ENCODE results near the gene RASAL2.

Gene RASAL2

GRCh38 chr1:178057141-178057765 lies 36.7 kb upstream of the RASAL2 start:
- Histone ChIP-seq H3K4me1 (ENCODE audit: control insufficient read depth, insufficient read depth, low read length) (peaks cover 77% of the 10 kb centered on the region), H3K36me3 (ENCODE audit: control insufficient read depth, insufficient read depth, low read length, severe bottlenecking) (no peaks in the 10 kb centered on the region), H3K4me3 (ENCODE audit: low read length) (peak overlapping the region; percentile 14), H3K9ac (ENCODE audit: low read length) (peak overlapping the region; percentile 86), H3K9me3 (ENCODE audit: control insufficient read depth, low read length) (no peaks in the 10 kb centered on the region), H3K27me3 (replicated peaks; ENCODE audit: control insufficient read depth, insufficient read depth, low read length) (no peaks in the 10 kb centered on the region)
- DNase-seq (ENCODE audit: low read depth) = no peak

GRCh38 chr1:178057912-178058534 lies 35.9 kb upstream of the RASAL2 start:
- H3K4me1 ChIP-seq (ENCODE audit: control insufficient read depth, insufficient read depth, low read length) = peaks cover 73% of the 10 kb centered on the region
- peak; percentile 51 for DNase-seq (ENCODE audit: low read depth)
- no peaks in the 10 kb centered on the region for H3K9me3 ChIP-seq (ENCODE audit: control insufficient read depth, low read length)

GRCh38 chr1:178060789-178061556 lies 32.9 kb upstream of the RASAL2 start:
- H3K9me3 ChIP-seq (ENCODE audit: control insufficient read depth, low read length) = no peaks in the 10 kb centered on the region
- peaks cover 58% of the 10 kb centered on the region for H3K4me1 ChIP-seq (ENCODE audit: control insufficient read depth, insufficient read depth, low read length)
- no peaks in the 10 kb centered on the region for H3K36me3 ChIP-seq (ENCODE audit: control insufficient read depth, insufficient read depth, low read length, severe bottlenecking)
- H3K9ac ChIP-seq (ENCODE audit: low read length) = peak overlapping the region; percentile 86
- no peaks in the 10 kb centered on the region for H3K27me3 ChIP-seq (replicated peaks; ENCODE audit: control insufficient read depth, insufficient read depth, low read length)
- peak; percentile 91 for DNase-seq (ENCODE audit: low read depth)
- H3K4me3 ChIP-seq (ENCODE audit: low read length) = peak overlapping the region; percentile 68

More at GRCh38 chr1:178057912-178058534, 35.9 kb upstream of the RASAL2 start:
- H3K27me3 ChIP-seq (replicated peaks; ENCODE audit: control insufficient read depth, insufficient read depth, low read length) = no peaks in the 10 kb centered on the region
- H3K36me3 ChIP-seq (ENCODE audit: control insufficient read depth, insufficient read depth, low read length, severe bottlenecking) = no peaks in the 10 kb centered on the region
- peak overlapping the region; percentile 60 for H3K4me3 ChIP-seq (ENCODE audit: low read length)
- peak overlapping the region; percentile 86 for H3K9ac ChIP-seq (ENCODE audit: low read length)

- peaks cover 52% of the 10 kb centered on the region for H3K4me1 ChIP-seq (ENCODE audit: control insufficient read depth, insufficient read depth, low read length)
- H3K4me3 ChIP-seq (ENCODE audit: low read length) = peak overlapping the region; percentile 68
- H3K27me3 ChIP-seq (replicated peaks; ENCODE audit: control insufficient read depth, insufficient read depth, low read length) = no peaks in the 10 kb centered on the region
- H3K9ac ChIP-seq (ENCODE audit: low read length) = peak overlapping the region; percentile 86
- no peaks in the 10 kb centered on the region for H3K36me3 ChIP-seq (ENCODE audit: control insufficient read depth, insufficient read depth, low read length, severe bottlenecking)
- no peaks in the 10 kb centered on the region for H3K9me3 ChIP-seq (ENCODE audit: control insufficient read depth, low read length)
- no peak for DNase-seq (ENCODE audit: low read depth)
Observed at GRCh38 chr1:178061620-178062019, 32.3 kb upstream of the RASAL2 start.

- no peaks in the 10 kb centered on the region for H3K36me3 ChIP-seq (ENCODE audit: control insufficient read depth, insufficient read depth, low read length, severe bottlenecking)
- DNase-seq (ENCODE audit: low read depth) = no peak
- no peak overlapping the region for H3K9ac ChIP-seq (ENCODE audit: low read length)
- H3K4me1 ChIP-seq (ENCODE audit: control insufficient read depth, insufficient read depth, low read length) = peaks cover 25% of the 10 kb centered on the region
- H3K9me3 ChIP-seq (ENCODE audit: control insufficient read depth, low read length) = no peaks in the 10 kb centered on the region
- H3K27me3 ChIP-seq (replicated peaks; ENCODE audit: control insufficient read depth, insufficient read depth, low read length) = no peaks in the 10 kb centered on the region
- no peak overlapping the region for H3K4me3 ChIP-seq (ENCODE audit: low read length)
Observed at GRCh38 chr1:178064191-178064821, 29.6 kb upstream of the RASAL2 start.

- no peak for DNase-seq (ENCODE audit: low read depth)
- Histone ChIP-seq H3K27me3 (replicated peaks; ENCODE audit: control insufficient read depth, insufficient read depth, low read length) (no peaks in the 10 kb centered on the region), H3K36me3 (ENCODE audit: control insufficient read depth, insufficient read depth, low read length, severe bottlenecking) (no peaks in the 10 kb centered on the region), H3K9ac (ENCODE audit: low read length) (no peak overlapping the region), H3K4me1 (ENCODE audit: control insufficient read depth, insufficient read depth, low read length) (peaks cover 16% of the 10 kb centered on the region), H3K9me3 (ENCODE audit: control insufficient read depth, low read length) (no peaks in the 10 kb centered on the region), H3K4me3 (ENCODE audit: low read length) (no peak overlapping the region)
Observed at GRCh38 chr1:178065250-178065649, 28.7 kb upstream of the RASAL2 start.

GRCh38 chr1:178066296-178066907 lies 27.5 kb upstream of the RASAL2 start:
- no peaks in the 10 kb centered on the region for H3K27me3 ChIP-seq (replicated peaks; ENCODE audit: control insufficient read depth, insufficient read depth, low read length)
- no peaks in the 10 kb centered on the region for H3K9me3 ChIP-seq (ENCODE audit: control insufficient read depth, low read length)
- no peak for DNase-seq (ENCODE audit: low read depth)
- no peaks in the 10 kb centered on the region for H3K36me3 ChIP-seq (ENCODE audit: control insufficient read depth, insufficient read depth, low read length, severe bottlenecking)
- peaks cover 4% of the 10 kb centered on the region for H3K4me1 ChIP-seq (ENCODE audit: control insufficient read depth, insufficient read depth, low read length)
- no peak overlapping the region for H3K4me3 ChIP-seq (ENCODE audit: low read length)
- no peak overlapping the region for H3K9ac ChIP-seq (ENCODE audit: low read length)

- H3K27me3 ChIP-seq (replicated peaks; ENCODE audit: control insufficient read depth, insufficient read depth, low read length) = no peaks in the 10 kb centered on the region
- no peaks in the 10 kb centered on the region for H3K36me3 ChIP-seq (ENCODE audit: control insufficient read depth, insufficient read depth, low read length, severe bottlenecking)
- DNase-seq (ENCODE audit: low read depth) = no peak
Observed at GRCh38 chr1:178066908-178067614, 26.8 kb upstream of the RASAL2 start.

GRCh38 chr1:178071811-178072210 lies 22.1 kb upstream of the RASAL2 start:
- H3K4me1 ChIP-seq (ENCODE audit: control insufficient read depth, insufficient read depth, low read length) = no peaks in the 10 kb centered on the region
- H3K36me3 ChIP-seq (ENCODE audit: control insufficient read depth, insufficient read depth, low read length, severe bottlenecking) = no peaks in the 10 kb centered on the region
- no peak overlapping the region for H3K9ac ChIP-seq (ENCODE audit: low read length)
- no peaks in the 10 kb centered on the region for H3K27me3 ChIP-seq (replicated peaks; ENCODE audit: control insufficient read depth, insufficient read depth, low read length)
- no peaks in the 10 kb centered on the region for H3K9me3 ChIP-seq (ENCODE audit: control insufficient read depth, low read length)
- no peak overlapping the region for H3K4me3 ChIP-seq (ENCODE audit: low read length)
- DNase-seq (ENCODE audit: low read depth) = no peak

More at GRCh38 chr1:178066908-178067614, 26.8 kb upstream of the RASAL2 start:
- H3K4me1 ChIP-seq (ENCODE audit: control insufficient read depth, insufficient read depth, low read length) = no peaks in the 10 kb centered on the region
- H3K4me3 ChIP-seq (ENCODE audit: low read length) = no peak overlapping the region
- no peak overlapping the region for H3K9ac ChIP-seq (ENCODE audit: low read length)
- no peaks in the 10 kb centered on the region for H3K9me3 ChIP-seq (ENCODE audit: control insufficient read depth, low read length)

GRCh38 chr1:178072326-178072725 lies 21.6 kb upstream of the RASAL2 start:
- no peaks in the 10 kb centered on the region for H3K4me1 ChIP-seq (ENCODE audit: control insufficient read depth, insufficient read depth, low read length)
- no peak for DNase-seq (ENCODE audit: low read depth)
- no peaks in the 10 kb centered on the region for H3K9me3 ChIP-seq (ENCODE audit: control insufficient read depth, low read length)
- no peaks in the 10 kb centered on the region for H3K27me3 ChIP-seq (replicated peaks; ENCODE audit: control insufficient read depth, insufficient read depth, low read length)
- no peaks in the 10 kb centered on the region for H3K36me3 ChIP-seq (ENCODE audit: control insufficient read depth, insufficient read depth, low read length, severe bottlenecking)
- H3K9ac ChIP-seq (ENCODE audit: low read length) = no peak overlapping the region
- H3K4me3 ChIP-seq (ENCODE audit: low read length) = no peak overlapping the region

Measured in adipocyte (in vitro differentiated cells).